OCI-LY7 (cell line): ENCODE data around the gene LCP1. TPM values are rescaled to one million over a fixed set of nuclear protein-coding genes. Genes with fewer than 3 reads are reported as not detected.

Experiments used
- BruUV-seq: library from RNA; stranded (reverse); fragments of 400-500 nt; replicated peaks from 2 replicates; lab custom pipeline; 2021; lab: Mats Ljungman, UMichigan
- CTCF ChIA-PET: fragments of 300-600 bp; sonication (Branson Sonifier 250); formaldehyde crosslinking; loops from one replicate; lab custom pipeline; 2022; ENCODE audit warnings: antibody characterized with exemption; ENCODE audit not compliant: unreplicated experiment; lab: Charles Lee
- POLR2A ChIA-PET: fragments of 300-600 bp; sonication (Branson Sonifier 250); formaldehyde crosslinking; loops from one replicate; lab custom pipeline; 2022; ENCODE audit warnings: antibody characterized with exemption; lab: Charles Lee
- DNase-seq: peaks from one replicate; pipeline ENCODE4 v3.0.0-alpha.2; 2015; ENCODE audit warnings: low spot score
- H2AFZ ChIP-seq: fragments of 200-600 bp; sonication (generic), shearing (Covaris generic); 2 replicates; pipeline ENCODE4 v1.6.1; 2014; ENCODE audit warnings: mild to moderate bottlenecking, antibody characterized with exemption, low read length, moderate library complexity
- H3K27ac ChIP-seq: fragments of 200-600 bp; sonication (generic); 2 replicates; pipeline ENCODE4 v1.5.1; 2014; ENCODE audit warnings: mixed run types, low read depth, mild to moderate bottlenecking, moderate library complexity, low read length, inconsistent platforms; ENCODE audit not compliant: poor library complexity, severe bottlenecking
- H3K36me3 ChIP-seq: fragments of 200-600 bp; sonication (generic); 2 replicates; pipeline ENCODE4 v1.6.1; 2014; ENCODE audit warnings: mild to moderate bottlenecking, antibody characterized with exemption, low read length, moderate library complexity, mixed read lengths; ENCODE audit not compliant: insufficient read depth
- H3K4me1 ChIP-seq: fragments of 200-600 bp; sonication (generic); 2 replicates; pipeline ENCODE4 v1.5.1; 2014; ENCODE audit warnings: mild to moderate bottlenecking, low read length; ENCODE audit not compliant: insufficient read depth, poor library complexity, severe bottlenecking
- H3K4me2 ChIP-seq: fragments of 200-600 bp; sonication (generic); 2 replicates; pipeline ENCODE4 v1.6.1; 2014; ENCODE audit warnings: mild to moderate bottlenecking, low read length
- H3K4me3 ChIP-seq: fragments of 200-600 bp; sonication (generic); 2 replicates; pipeline ENCODE4 v1.5.1; 2014; ENCODE audit warnings: mild to moderate bottlenecking, low read depth, low read length; ENCODE audit not compliant: poor library complexity, severe bottlenecking
- H3K79me2 ChIP-seq: fragments of 200-600 bp; sonication (generic); 2 replicates; pipeline ENCODE4 v1.6.1; 2016; ENCODE audit warnings: low read depth, mild to moderate bottlenecking, low read length, moderate library complexity, mixed read lengths; ENCODE audit not compliant: insufficient read depth
- H3K9me2 ChIP-seq: fragments of 200-600 bp; sonication (generic); 2 replicates; pipeline ENCODE4 v1.6.1; 2016; ENCODE audit warnings: mild to moderate bottlenecking, low read length, mixed read lengths; ENCODE audit not compliant: insufficient read depth
- H3K9me3 ChIP-seq: fragments of 200-600 bp; sonication (generic); 2 replicates; pipeline ENCODE4 v1.6.1; 2014; ENCODE audit warnings: mild to moderate bottlenecking, mixed run types, low read length, mixed read lengths
- H4K20me1 ChIP-seq: fragments of 200-600 bp; sonication (generic); 2 replicates; pipeline ENCODE4 v1.6.1; 2014; ENCODE audit warnings: mild to moderate bottlenecking, antibody characterized with exemption, low read length, moderate library complexity, mixed read lengths; ENCODE audit not compliant: insufficient read depth
- CTCF ChIP-seq: fragments of 200-600 bp; sonication (generic); conservative IDR thresholded peaks from 2 replicates; pipeline ENCODE4 v1.5.1; 2014; ENCODE audit warnings: mild to moderate bottlenecking, antibody characterized with exemption, low read length, moderate library complexity, mixed read lengths
- EZH2phosphoT487 ChIP-seq: fragments of 200-600 bp; sonication (generic); IDR thresholded peaks from 2 replicates; pipeline ENCODE4 v1.6.1; 2018; ENCODE audit warnings: low read depth, borderline replicate concordance, mild to moderate bottlenecking, mixed run types, antibody characterized with exemption, low read length, moderate library complexity, mixed read lengths
- intact Hi-C: fragments of 100-400 bp; cut with micrococcal nuclease; formaldehyde crosslinking; loops from one replicate; pipeline ENCODE4 v1.10.0; 2022; ENCODE audit not compliant: unreplicated experiment
- total RNA-seq, 2 experiments: library from RNA; depleted of rRNA in 1 of 2; stranded (reverse); fragments of >200 nt in 1 of 2; shearing (Covaris generic) in 1 of 2; gene quantifications; 2 replicates each; pipeline ENCODE4 v1.2.3, GENCODE V29; 2014 to 2022

LCP1 gene
- total RNA-seq, 2 experiments from 2014 or later, result 292 to 565 TPM

- POLR2A ChIA-PET, result interaction anchor here (0.9 to 1.4 kb wide), 2 partner anchors 24 to 170 kb away, joined by 3 read pairs; no protein-coding TSS in a partner anchor
- H3K79me2 ChIP-seq, result peaks cover 16% of the 10 kb centered on the region; the same call in 1 of the 2 replicates
Measured at GRCh38 chr13:46143184-46143701, 38.7 kb downstream of the LCP1 start.

GRCh38 chr13:46142776-46143175 is 39.2 kb downstream of the LCP1 start:
- Histone ChIP-seq H3K79me2 (peaks cover 16% of the 10 kb centered on the region; the same call in 1 of the 2 replicates), H3K4me3 (no peak overlapping the region), H3K9me3 (no peaks in the 10 kb centered on the region), H3K27ac (no peak overlapping the region), H3K9me2 (no peaks in the 10 kb centered on the region), H3K4me1 (no peaks in the 10 kb centered on the region), H3K36me3 (peaks cover 97% of the 10 kb centered on the region), H3K4me2 (no peak overlapping the region), H4K20me1 (peaks cover 13% of the 10 kb centered on the region; the same call in 1 of the 2 replicates), H2AFZ (no peak overlapping the region)
- intact Hi-C loops, result loop anchor here (2.0 kb wide), 1 partner anchor 14 kb away; no protein-coding TSS in a partner anchor
- DNase-seq, result no peak
- TF ChIP-seq EZH2phosphoT487, result no peak
- TF ChIP-seq CTCF, result no peak
- no TSS peak for BruUV-seq
- POLR2A ChIA-PET, result interaction anchor here (0.7 to 1.4 kb wide), 3 partner anchors 24 to 883 kb away, joined by 3 read pairs; no protein-coding TSS in a partner anchor
- CTCF ChIA-PET, result interaction anchor here (1.3 kb wide), 1 partner anchor 16 kb away, joined by 3 read pairs; no protein-coding TSS in a partner anchor

More at GRCh38 chr13:46143184-46143701, 38.7 kb downstream of the LCP1 start:
- peaks cover 13% of the 10 kb centered on the region; the same call in 1 of the 2 replicates for H4K20me1 ChIP-seq
- H3K9me3 ChIP-seq, result no peaks in the 10 kb centered on the region
- peaks cover 97% of the 10 kb centered on the region for H3K36me3 ChIP-seq
- CTCF ChIA-PET, result no interaction called here
- no peak overlapping the region for H3K4me2 ChIP-seq
- no peaks in the 10 kb centered on the region for H3K4me1 ChIP-seq
- TF ChIP-seq CTCF, result no peak
- TF ChIP-seq EZH2phosphoT487, result no peak
- DNase-seq, result no peak
- intact Hi-C loops, result loop anchor here (2.0 kb wide), 1 partner anchor 14 kb away; no protein-coding TSS in a partner anchor
- no peaks in the 10 kb centered on the region for H3K9me2 ChIP-seq
- no peak overlapping the region for H3K27ac ChIP-seq
- H2AFZ ChIP-seq, result no peak overlapping the region
- BruUV-seq, result no TSS peak
- no peak overlapping the region for H3K4me3 ChIP-seq

- H3K9me2 ChIP-seq, result no peaks in the 10 kb centered on the region
- CTCF ChIA-PET, result no interaction called here
- no peak overlapping the region for H3K27ac ChIP-seq
- peaks cover 13% of the 10 kb centered on the region; the same call in 1 of the 2 replicates for H4K20me1 ChIP-seq
- BruUV-seq, result no TSS peak
- H3K36me3 ChIP-seq, result peaks cover 100% of the 10 kb centered on the region
- no peak overlapping the region for H2AFZ ChIP-seq
- intact Hi-C loops, result no loop called here
- TF ChIP-seq CTCF (no peak), EZH2phosphoT487 (no peak)
- no peak overlapping the region for H3K4me2 ChIP-seq
- no peaks in the 10 kb centered on the region for H3K4me1 ChIP-seq
- no peaks in the 10 kb centered on the region for H3K9me3 ChIP-seq
- H3K79me2 ChIP-seq, result peaks cover 16% of the 10 kb centered on the region; the same call in 1 of the 2 replicates
- POLR2A ChIA-PET, result interaction anchor here (0.6 to 2.3 kb wide), 6 partner anchors 9 to 36 kb away, joined by 3 to 9 read pairs (median 4); no protein-coding TSS in a partner anchor
- DNase-seq, result no peak
- no peak overlapping the region for H3K4me3 ChIP-seq
Measured at GRCh38 chr13:46140044-46140443, 41.9 kb downstream of the LCP1 start.
